ENCODE results near the gene RFTN1. TPM values are rescaled to one million over a fixed set of nuclear protein-coding genes. Genes with fewer than 3 reads are reported as not detected.
A peak's percentile ranks its signal among the peaks of the same experiment; 100 is the strongest.

Gene RFTN1
- total and polyA plus RNA-seq, 2 donors (not counting 1 experiment from before 2014, with no cell fraction given): 32.4 to 156 TPM

DNA sequence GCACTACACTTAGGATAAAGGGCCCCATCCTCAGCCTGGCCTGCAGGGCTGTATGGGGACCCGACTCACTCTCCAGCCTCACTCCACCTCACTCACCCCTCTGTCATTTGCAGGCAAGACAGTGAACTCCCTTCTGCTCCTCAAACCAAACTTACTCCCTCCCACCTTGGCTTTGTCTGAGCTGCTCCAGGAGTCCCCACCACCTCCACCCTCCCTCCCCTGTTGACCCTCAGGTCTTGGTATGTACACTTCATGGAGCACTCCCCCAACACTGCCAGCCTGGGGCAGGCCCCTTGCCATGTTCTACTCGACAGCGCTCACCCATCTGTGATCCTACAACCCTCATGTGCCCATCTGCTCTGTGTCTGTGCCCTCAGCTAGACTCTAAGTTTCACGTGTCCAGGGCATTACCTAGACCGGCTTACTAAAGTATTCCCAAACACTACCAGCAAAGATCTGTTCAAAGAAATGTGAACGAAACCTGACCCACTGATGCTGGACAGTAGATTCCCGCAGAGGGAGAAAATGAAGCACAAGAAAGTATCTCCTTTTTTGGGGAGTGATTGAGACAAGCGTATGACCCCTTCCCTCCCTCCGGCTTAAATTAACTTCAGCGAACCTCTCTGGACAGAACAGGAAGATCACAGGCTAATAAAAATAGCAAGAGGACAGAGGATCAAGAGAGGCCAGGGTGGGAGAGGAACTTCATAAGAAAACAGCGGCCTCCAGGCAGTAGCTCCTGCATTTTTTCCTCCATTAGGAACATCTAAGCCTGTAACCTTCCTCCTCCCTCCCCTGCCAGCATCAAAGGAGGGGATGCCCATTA, 113.2 kb downstream of the RFTN1 start:
- Histone ChIP-seq H3K9ac (ENCODE audit: low read length) (no peak overlapping the region), H3K4me1 (ENCODE audit: control insufficient read depth in 2 of 2, insufficient read depth in 2 of 2, low read length in 2 of 2) (peaks cover 0 to 11% of the 10 kb centered on the region in 2 donors), H3K4me2 (replicated peaks; ENCODE audit: low read depth, low read length, poor library complexity, severe bottlenecking) (no peak overlapping the region), H3K27ac (ENCODE audit: low read length in 2 of 2) (peak overlapping the region in 1 of 2 donors; percentile 8), H3K36me3 (replicated peaks in 1 of 2; ENCODE audit: control extremely low read depth in 1 of 2, control insufficient read depth in 1 of 2, extremely low read depth in 1 of 2, insufficient read depth in 2 of 2, low read length in 1 of 2) (peaks cover 4 to 33% of the 10 kb centered on the region in 2 experiments), H3K9me3 (ENCODE audit: control extremely low read depth in 1 of 3, control insufficient read depth in 2 of 3, insufficient read depth in 1 of 3, low read length in 2 of 3) (no peaks in the 10 kb centered on the region), H3K4me3 (ENCODE audit: control extremely low read depth in 1 of 5, extremely low read depth in 1 of 5, insufficient read depth in 1 of 5, low read depth in 2 of 5, low read length in 4 of 5) (no peak overlapping the region), H3K27me3 (replicated peaks in 1 of 4; ENCODE audit: control extremely low read depth in 1 of 4, control insufficient read depth in 3 of 4, insufficient read depth in 4 of 4, low read length in 3 of 4) (no peaks in the 10 kb centered on the region), H2AFZ (ENCODE audit: insufficient read depth, low read depth, low read length, poor library complexity, severe bottlenecking) (no peak overlapping the region), H3K79me2 (ENCODE audit: control insufficient read depth, insufficient read depth, low read length) (peaks cover 79% of the 10 kb centered on the region), H4K20me1 (ENCODE audit: control insufficient read depth, insufficient read depth, low read length, poor library complexity, severe bottlenecking) (peaks cover 43% of the 10 kb centered on the region)
- no peaks in the 10 kb centered on the region for H3K27me3 Mint-ChIP-seq
- WGBS (ENCODE audit: insufficient coverage): 97% methylated on average over 6 of the region's 11 CpGs
- ATAC-seq (ENCODE audit: low read depth) (no peak), DNase-seq (no peak)
- H3K4me3 Mint-ChIP-seq: no peak overlapping the region
- ChIA-PET POLR2A (no interaction called here), CTCF (interaction anchor here (0.9 to 1.2 kb wide), 2 partner anchors 110 to 111 kb away, joined by 3 read pairs; no protein-coding TSS in a partner anchor)
- TF ChIP-seq EZH2 (IDR thresholded peaks at IDR 0.05; ENCODE audit: borderline replicate concordance, insufficient read depth, low read depth, low read length, poor library complexity, severe bottlenecking) (no peak), CTCF (IDR thresholded peaks at IDR 0.05) (no peak)
- no peaks in the 10 kb centered on the region for H3K9me3 Mint-ChIP-seq (ENCODE audit: insufficient read depth)
- H3K4me1 Mint-ChIP-seq: peaks cover 33% of the 10 kb centered on the region
- intact Hi-C loops (cut with micrococcal nuclease): no loop called here
- H3K27ac Mint-ChIP-seq: no peak overlapping the region

DNA sequence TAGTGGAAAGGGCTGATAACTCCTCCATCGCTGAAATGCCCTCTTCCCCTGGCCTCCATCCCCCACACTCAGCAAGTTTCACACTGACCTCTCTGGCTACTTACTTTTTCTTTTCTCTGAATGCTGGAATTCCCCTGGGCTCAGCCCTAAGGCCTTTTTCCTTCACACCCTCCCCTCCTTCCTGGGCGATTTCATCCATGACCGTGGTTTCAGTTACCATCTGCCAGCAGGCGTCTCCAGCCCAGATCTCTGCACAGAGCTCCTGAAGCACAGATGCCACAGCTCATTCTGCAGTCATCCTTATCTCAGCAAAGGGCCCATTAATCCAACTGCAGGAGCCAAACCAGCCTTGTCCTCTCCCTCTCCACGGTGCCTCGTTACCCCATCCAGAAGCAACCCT, 114.0 kb downstream of the RFTN1 start:
- WGBS (ENCODE audit: insufficient coverage): 95% methylated on average over 5 of the region's 6 CpGs
- H3K27ac ChIP-seq (ENCODE audit: low read length in 2 of 2): peak overlapping the region in 1 of 2 donors; percentile 24
- CTCF ChIA-PET: interaction anchor here (0.9 to 1.2 kb wide), 2 partner anchors 109 to 112 kb away, joined by 3 read pairs; no protein-coding TSS in a partner anchor

More for the DNA sequence above, 114.0 kb downstream of the RFTN1 start:
- POLR2A ChIA-PET: no interaction called here
- Mint-ChIP-seq H3K4me1 (peaks cover 26% of the 10 kb centered on the region), H3K27me3 (no peaks in the 10 kb centered on the region), H3K27ac (no peak overlapping the region), H3K9me3 (ENCODE audit: insufficient read depth) (no peaks in the 10 kb centered on the region), H3K4me3 (no peak overlapping the region)
- H3K4me2 ChIP-seq (replicated peaks; ENCODE audit: low read depth, low read length, poor library complexity, severe bottlenecking): no peak overlapping the region
- no peak for ATAC-seq (ENCODE audit: low read depth)
- H3K4me1 ChIP-seq (ENCODE audit: control insufficient read depth in 2 of 2, insufficient read depth in 2 of 2, low read length in 2 of 2): peaks cover 0 to 11% of the 10 kb centered on the region in 2 donors
- no peak for DNase-seq
- peaks cover 79% of the 10 kb centered on the region for H3K79me2 ChIP-seq (ENCODE audit: control insufficient read depth, insufficient read depth, low read length)
- H2AFZ ChIP-seq (ENCODE audit: insufficient read depth, low read depth, low read length, poor library complexity, severe bottlenecking): no peak overlapping the region
- no peaks in the 10 kb centered on the region for H3K27me3 ChIP-seq (replicated peaks in 1 of 4; ENCODE audit: control extremely low read depth in 1 of 4, control insufficient read depth in 3 of 4, insufficient read depth in 4 of 4, low read length in 3 of 4)
- H3K36me3 ChIP-seq (replicated peaks in 1 of 2; ENCODE audit: control extremely low read depth in 1 of 2, control insufficient read depth in 1 of 2, extremely low read depth in 1 of 2, insufficient read depth in 2 of 2, low read length in 1 of 2): peaks cover 4 to 30% of the 10 kb centered on the region in 2 experiments
- no peak overlapping the region for H3K4me3 ChIP-seq (ENCODE audit: control extremely low read depth in 1 of 5, extremely low read depth in 1 of 5, insufficient read depth in 1 of 5, low read depth in 2 of 5, low read length in 4 of 5)
- H3K9me3 ChIP-seq (ENCODE audit: control extremely low read depth in 1 of 3, control insufficient read depth in 2 of 3, insufficient read depth in 1 of 3, low read length in 2 of 3): no peaks in the 10 kb centered on the region
- intact Hi-C loops (cut with micrococcal nuclease): no loop called here
- no peak for TF ChIP-seq CTCF (IDR thresholded peaks at IDR 0.05)
- TF ChIP-seq EZH2 (IDR thresholded peaks at IDR 0.05; ENCODE audit: borderline replicate concordance, insufficient read depth, low read depth, low read length, poor library complexity, severe bottlenecking): no peak
- H4K20me1 ChIP-seq (ENCODE audit: control insufficient read depth, insufficient read depth, low read length, poor library complexity, severe bottlenecking): peaks cover 37% of the 10 kb centered on the region
- no peak overlapping the region for H3K9ac ChIP-seq (ENCODE audit: low read length)
